ENCODE data around the gene ZNF740. TPM values are rescaled to one million over a fixed set of nuclear protein-coding genes. Genes with fewer than 3 reads are reported as not detected.

Gene ZNF740
- total RNA-seq, 1 experiment from 2014 or later = 41.2 TPM

GRCh38 chr12:53226815-53227214 is 46.3 kb downstream of the ZNF740 start:
- Histone ChIP-seq H3T11ph (ENCODE audit: low read length) (no peak overlapping the region), H2BK12ac (ENCODE audit: insufficient read length, low read depth, low read length) (no peak overlapping the region), H2AFZ (ENCODE audit: low read length) (no peak overlapping the region), H3K27me3 (ENCODE audit: insufficient read depth, low read length) (no peaks in the 10 kb centered on the region; the same call in 1 of the 2 replicates), H3K9me3 (ENCODE audit: control insufficient read depth, low read depth, low read length) (no peaks in the 10 kb centered on the region), H3K23me2 (ENCODE audit: insufficient read length, low read depth, low read length, poor library complexity, severe bottlenecking) (peaks cover 10% of the 10 kb centered on the region), H3K23ac (ENCODE audit: insufficient read length, low read depth, low read length) (no peak overlapping the region), H2BK120ac (ENCODE audit: low read depth, low read length, poor library complexity, severe bottlenecking) (no peak overlapping the region), H3K14ac (ENCODE audit: insufficient read depth, low read length) (no peak overlapping the region), H3K27ac (ENCODE audit: insufficient read length, low read depth, low read length) (no peak overlapping the region), H4K91ac (ENCODE audit: insufficient read length, low read depth, low read length) (no peak overlapping the region), H3K4me1 (ENCODE audit: insufficient read depth, low read length) (peaks cover 28% of the 10 kb centered on the region; the same call in 1 of the 2 replicates), H2BK15ac (ENCODE audit: low read depth, low read length) (no peak overlapping the region), H3K56ac (ENCODE audit: insufficient read length, low read depth, low read length) (no peak overlapping the region), H3K79me1 (ENCODE audit: insufficient read depth, low read depth, low read length, poor library complexity, severe bottlenecking) (no peaks in the 10 kb centered on the region), H2BK5ac (ENCODE audit: insufficient read length, low read length) (no peak overlapping the region), H3K4me2 (ENCODE audit: insufficient read depth, insufficient read length, low read length) (no peak overlapping the region), H3K9ac (ENCODE audit: extremely low read depth, insufficient read length, low read length) (no peak overlapping the region), H4K8ac (replicated peaks; ENCODE audit: insufficient read length, low read depth, low read length) (no peak overlapping the region), H3K79me2 (ENCODE audit: insufficient read depth, low read length) (no peaks in the 10 kb centered on the region), H3K4ac (ENCODE audit: low read depth, low read length) (no peak overlapping the region), H2AK5ac (ENCODE audit: insufficient read length, low read length) (no peak overlapping the region), H3K18ac (ENCODE audit: insufficient read length, low read depth, low read length) (no peak overlapping the region), H4K5ac (ENCODE audit: insufficient read length, low read depth, low read length) (no peak overlapping the region), H4K20me1 (ENCODE audit: control insufficient read depth, insufficient read depth, insufficient read length) (no peaks in the 10 kb centered on the region), H2BK20ac (ENCODE audit: low read depth, low read length, poor library complexity, severe bottlenecking) (no peak overlapping the region)
- Mint-ChIP-seq H3K27ac (peak overlapping the region in 1 of 3 experiments; percentile 3; a peak in 2 of 7 replicates), H3K4me1 (peaks cover 77 to 84% of the 10 kb centered on the region in 2 experiments), H3K4me3 (peak overlapping the region in 1 of 2 experiments; percentile 16; a peak in 1 of 5 replicates), H3K27me3 (ENCODE audit: low read depth) (peaks cover 10% of the 10 kb centered on the region), H3K36me3 (ENCODE audit: insufficient read depth in 1 of 3, low read depth in 3 of 3) (peaks cover 8 to 17% (median 13%) of the 10 kb centered on the region in 3 experiments; a peak in 6 of 7 replicates), H3K9me3 (no peaks in the 10 kb centered on the region)
- no peak for TF ChIP-seq CTCF (conservative IDR thresholded peaks at IDR 0.05)
- no CpG with 5 or more reads among the region's 4 CpGs for WGBS (ENCODE audit: extremely low coverage, insufficient read length, low lambda C conversion rate)
- DNase-seq = no peak
